GM19372 (cell line): Measurements from ENCODE around the gene KIF5B.
"Not testable (repeated sequence)": the region's sequence is repeated elsewhere in the genome, so short reads cannot be mapped to it uniquely, and the experiment has no call there.

Source experiments
- ATAC-seq: cut with Tn5 transposase; IDR thresholded peaks from one replicate; pipeline ENCODE4 v1.9.1; 2021; ENCODE audit warnings: mild to moderate bottlenecking, low read depth, moderate library complexity; ENCODE audit not compliant: unreplicated experiment

The KIF5B gene

DNA sequence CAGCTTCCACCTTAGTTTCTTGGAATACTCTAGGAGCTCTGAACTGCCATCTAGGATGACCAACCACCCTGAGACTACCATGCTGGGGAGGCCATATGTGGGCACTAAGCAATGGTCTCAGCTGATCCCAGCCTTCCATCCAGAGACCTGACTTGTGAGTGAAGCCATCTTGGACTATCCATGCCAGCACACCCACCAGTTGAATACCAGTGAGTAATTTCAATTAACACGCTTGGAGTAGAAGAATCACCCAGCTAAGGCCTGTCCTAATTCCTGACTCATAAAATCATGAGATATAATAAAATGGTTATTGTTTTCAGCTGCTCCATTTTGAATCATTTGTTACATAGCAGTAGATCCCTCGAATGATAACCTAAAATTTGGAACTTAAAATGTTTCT lies 5.2 kb upstream of the KIF5B start:
- ATAC-seq: no peak

DNA sequence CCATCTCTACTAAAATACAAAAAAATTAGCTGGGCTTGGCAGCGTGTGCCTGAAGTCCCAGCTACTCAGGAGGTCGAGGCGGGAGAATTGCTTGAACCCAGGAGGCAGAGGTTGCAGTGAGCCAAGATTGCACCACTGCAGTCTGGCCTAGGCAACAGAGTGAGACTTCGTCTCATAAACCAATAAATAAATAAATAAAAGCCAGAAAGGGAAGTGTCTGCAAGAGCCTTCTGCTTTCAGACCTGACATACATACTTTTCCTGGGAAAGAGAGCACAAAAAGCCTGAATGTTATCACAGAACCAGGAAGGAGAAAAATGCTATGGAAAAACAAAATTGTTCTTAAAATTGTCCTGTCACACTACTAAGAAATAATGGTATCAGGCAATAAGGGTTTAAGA lies 4.1 kb upstream of the KIF5B start:
- ATAC-seq: no peak

DNA sequence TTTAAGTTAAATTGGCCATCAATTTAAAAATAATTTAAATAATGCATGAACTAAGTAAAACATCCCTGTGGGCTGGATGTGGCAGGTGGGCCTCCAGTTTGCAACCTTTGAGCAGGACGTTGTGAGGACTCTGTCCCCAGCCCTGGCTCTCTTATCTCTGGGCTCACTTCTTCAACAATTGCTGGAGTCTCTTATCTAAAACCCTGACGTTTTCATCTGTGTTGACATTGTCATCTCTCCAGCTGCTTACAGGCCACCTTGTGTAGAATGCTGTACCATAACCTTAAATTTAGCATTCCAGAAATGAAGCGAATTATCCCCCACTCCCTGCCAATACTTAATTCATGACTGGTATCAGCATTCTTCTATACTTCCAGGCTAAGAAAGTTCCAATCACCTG lies 3.2 kb upstream of the KIF5B start:
- no peak for ATAC-seq

DNA sequence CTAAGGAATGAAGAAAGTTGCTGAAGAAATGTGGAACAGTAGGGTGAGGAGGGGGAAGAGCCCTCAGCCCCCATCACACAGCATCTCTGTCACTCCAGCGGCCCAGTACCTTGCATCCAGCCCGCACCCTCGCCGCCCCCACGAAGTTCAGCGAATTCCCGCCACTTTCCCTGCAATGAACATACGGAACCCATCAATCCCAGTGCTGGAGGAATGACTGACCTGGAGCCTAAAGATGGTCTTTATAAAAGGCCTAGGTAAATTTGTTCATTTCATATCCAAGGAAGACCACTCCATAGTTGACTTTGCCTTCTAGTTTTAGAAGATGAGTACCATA lies 779 bp upstream of the KIF5B start:
- no peak for ATAC-seq

DNA sequence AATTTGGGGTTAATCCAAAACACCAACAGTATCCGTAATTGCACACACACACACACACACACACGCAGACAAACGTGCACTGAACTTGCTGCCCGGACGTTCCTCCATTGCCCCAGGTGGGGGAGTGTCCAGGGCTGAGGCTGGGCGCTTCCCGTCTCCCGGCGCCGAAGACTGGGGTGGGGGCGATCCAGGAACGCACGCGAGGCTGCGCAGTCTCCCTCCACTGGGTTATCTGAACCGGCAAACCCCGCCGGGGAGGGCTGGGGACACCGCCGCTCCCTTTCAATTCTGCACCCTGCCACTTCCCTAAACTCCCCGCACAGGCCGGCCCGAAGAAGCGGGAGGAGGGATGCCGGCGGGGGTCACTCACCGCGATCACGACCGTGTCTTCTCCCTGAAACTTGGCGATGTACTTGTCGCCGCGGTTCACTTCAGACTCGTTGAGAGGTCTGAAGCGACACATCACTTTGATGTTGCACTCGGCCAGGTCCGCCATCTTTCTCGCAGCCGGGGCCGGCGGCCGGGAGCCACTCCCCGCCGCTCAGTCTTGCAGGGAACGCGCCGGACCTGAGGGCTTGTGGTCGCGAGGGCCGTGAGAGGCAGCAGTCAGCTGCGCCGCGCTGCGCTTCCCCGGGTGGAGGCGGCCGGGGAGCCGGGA lies 618 bp downstream of the KIF5B start:
- peak; percentile 36 for ATAC-seq

DNA sequence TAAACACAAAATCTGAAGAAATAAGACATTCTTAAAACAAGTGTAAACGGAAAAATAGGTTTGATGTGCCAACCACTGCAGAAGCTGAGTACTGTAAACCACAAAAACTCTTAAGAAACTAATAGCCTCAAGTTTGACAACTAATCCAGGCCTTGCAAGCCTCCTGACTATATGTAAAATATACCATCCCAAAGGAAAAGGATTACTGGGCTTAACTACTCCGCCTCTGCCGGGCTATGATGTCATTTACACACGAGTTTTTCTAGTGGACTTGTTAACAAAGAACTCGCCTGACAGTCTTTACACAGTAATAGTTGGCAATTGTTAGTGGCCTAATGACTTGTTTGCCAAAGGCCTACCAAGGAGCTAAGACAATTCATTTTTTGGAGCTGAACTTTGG lies 2.1 kb downstream of the KIF5B start:
- ATAC-seq: no peak

DNA sequence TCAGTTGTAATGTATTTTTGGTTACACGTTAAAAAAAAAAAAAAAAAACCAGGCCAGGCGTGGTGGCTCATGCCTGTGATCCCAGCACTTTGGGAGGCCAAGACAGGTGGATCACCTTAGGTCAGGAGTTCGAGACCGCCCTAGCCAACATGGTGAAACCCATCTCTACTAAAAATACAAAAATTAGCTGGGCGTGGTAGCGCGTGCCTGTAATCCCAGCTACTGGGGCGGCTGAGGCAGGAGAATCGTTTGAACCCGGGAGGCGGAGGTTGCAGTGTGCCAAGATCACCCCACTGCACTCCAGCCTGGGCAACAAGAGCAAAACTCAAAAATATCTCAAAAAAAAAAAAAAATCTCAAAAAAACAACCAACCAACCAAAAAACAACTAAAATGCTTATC lies 2.8 kb downstream of the KIF5B start:
- ATAC-seq: not testable (repeated sequence)

DNA sequence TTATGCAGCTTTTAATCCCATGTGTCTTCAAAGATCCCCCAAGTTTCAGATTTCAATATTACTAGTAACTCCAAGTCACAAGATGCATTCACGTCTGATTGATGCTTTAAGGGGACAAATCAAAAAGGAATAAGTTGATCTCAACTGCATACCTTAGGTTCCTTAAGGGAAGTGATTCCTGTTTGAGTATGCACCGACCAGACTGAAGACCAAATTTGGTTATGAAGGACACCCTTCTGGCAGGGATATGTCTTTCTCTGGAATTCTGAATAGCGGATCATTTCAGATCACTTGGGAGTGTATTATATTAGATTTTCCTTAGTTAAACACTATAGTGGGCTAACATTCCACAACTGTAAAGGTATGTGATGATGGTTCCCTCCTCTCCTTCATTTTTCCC lies 4.3 kb downstream of the KIF5B start:
- ATAC-seq: no peak

DNA sequence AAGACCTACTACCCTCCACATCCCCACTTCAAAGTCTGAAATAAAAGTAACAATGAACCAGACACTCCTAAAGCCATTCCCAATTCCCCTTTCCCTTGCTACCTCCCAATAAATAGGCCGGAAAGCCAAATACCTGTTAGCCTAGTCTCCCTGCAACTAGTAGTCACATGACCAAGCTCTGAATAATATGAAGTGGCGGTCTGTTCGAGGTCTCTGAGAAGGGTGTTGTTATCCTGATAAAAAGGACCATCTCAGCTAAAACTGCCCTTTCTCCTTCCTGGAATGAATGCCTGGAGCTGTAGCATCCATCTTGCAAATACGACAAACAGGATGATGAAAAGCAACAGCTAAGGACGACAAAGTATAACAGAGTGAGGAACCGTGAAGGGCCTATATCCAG lies 6.0 kb downstream of the KIF5B start:
- no peak for ATAC-seq

DNA sequence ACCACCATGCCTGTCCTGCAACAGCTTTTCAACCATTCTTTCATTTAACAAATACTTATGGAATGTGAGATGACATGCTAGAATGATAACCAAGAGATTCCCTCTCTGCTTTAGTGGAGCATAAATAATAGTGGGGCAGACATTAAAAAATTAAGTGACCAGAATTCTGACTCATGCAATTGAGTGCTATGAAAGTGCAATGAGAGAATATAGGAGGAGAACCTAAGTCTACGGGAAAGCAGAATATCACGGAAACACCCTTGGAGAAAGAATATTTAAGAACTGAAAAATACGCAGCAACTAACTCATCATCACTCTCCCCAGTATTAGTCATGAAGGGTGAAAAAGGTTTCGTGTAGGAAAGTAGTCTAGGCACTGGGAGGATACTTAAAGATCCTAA lies 7.1 kb downstream of the KIF5B start:
- no peak for ATAC-seq

DNA sequence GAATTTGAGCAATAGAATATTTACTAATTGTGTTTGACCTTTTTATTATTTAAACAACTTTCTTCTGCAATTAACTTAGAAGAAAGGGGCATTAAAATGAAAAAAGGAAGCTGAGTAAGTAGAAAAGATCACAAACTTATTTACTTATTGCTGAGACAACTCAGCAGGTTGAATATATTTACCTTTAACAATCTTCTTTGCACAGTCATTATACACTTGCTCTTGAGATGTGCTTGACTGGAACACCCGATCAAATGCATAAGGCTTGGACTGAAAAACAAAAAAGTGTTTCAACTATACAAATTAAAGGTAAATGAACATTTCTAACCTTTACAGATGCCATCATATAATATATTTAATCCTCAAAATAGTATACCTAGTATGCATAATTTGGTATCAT lies 7.9 kb downstream of the KIF5B start:
- ATAC-seq: no peak

DNA sequence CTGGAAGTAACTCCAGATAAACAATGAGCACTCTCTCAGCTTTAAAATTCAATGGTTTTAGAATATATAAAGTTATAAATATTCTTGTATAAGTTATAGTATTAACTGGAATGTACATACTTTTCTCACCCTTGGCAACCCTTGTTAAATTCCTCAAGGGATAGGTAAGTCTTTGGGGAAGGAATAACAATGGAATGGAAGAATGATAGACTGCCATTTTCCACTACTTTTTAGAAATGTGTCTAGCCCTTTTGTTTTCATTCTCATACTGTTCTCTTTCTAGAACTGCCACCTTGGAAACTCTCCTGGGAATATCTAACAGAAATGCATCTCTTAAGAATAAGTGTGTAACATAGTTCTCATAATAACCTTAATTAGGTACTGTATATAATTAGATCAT lies 8.3 kb downstream of the KIF5B start:
- ATAC-seq: no peak

DNA sequence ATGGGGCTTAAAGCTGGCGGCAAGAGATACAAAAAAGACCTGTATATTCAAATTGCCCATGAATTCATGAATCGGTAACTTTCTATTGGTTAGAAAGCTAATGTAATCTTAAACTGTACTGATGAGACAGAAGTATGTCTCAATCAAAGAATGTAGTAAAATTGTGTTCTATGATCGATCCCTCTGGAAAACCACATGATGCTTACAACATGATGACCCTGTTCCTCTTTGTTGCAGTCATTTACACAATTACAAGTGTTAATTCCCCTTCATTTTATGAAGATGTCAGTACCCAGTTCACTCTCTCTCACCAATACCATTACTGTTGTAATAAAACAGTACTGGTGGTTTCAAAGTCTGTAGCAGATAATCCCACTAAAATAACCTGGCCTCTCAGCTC lies 10.1 kb downstream of the KIF5B start:
- no peak for ATAC-seq

DNA sequence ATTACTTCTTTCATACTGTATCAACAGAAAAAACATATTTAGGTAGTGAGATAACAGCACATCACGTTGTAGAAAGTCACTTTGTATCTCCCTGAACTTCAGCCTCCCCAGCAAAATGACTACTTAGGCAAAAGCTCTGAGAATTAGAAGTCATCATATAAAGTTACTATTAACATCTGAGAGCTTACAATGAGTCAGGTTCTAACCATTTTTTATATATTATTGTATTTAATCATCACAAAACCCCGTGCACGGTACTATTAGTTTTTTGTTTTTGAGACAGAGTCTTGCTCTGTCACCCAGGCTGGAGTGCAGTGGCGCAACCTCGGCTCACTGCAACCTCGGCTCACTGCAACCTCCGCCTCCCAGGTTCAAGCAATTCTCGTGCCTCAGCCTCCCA lies 13.5 kb downstream of the KIF5B start:
- not testable (repeated sequence) for ATAC-seq

DNA sequence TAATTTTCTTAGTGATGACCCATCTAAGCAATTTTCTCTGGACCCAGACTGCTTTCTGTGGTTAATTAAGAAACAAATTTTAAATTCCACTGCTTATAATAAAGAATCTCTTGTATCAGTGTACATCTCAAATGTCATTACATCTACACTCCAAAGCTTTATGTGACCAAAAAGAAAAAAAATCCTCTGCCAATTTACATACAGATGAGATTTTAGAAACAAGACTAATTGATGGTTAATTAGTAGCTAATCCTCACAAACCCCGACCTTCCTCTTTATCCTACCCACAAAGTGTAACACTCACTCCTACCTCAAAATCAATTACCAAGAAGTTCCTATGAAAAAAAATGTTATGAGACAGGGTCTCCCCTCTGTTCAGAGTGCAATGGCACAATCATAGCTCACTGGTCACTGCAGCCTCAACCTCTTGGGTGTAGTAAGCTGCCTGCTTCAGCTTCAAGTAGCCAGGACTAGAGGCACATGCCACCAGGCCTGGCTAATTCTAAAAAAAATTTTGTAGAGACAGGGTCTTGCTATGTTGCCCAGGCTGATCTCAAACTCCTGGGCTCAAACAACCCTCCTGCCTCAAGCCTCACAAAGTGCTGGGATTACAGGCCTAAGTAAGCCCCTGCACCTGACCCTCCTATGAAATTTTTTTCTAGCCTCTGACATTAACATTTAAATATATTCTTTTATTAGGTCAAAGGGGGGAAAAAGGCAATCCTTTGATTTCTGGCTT lies 14.8 kb downstream of the KIF5B start:
- ATAC-seq: no peak

DNA sequence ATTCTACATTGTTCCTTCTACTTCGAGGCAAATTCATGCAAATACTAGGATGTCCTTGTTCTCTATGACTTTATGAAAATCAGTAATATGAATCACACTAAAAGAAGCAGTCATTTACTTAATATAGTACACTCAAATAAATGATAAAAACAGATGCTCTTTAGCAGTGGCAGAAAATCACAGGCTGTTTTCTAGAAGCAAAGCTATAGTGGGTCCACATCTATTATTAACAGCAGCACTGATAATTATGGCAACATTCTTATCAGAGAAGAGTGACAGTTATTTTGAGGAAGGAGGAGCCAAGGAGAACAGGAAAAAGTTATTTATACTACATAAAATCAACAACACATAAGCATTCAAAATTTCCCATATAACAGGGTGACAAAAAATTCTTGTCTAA lies 16.5 kb downstream of the KIF5B start:
- no peak for ATAC-seq

DNA sequence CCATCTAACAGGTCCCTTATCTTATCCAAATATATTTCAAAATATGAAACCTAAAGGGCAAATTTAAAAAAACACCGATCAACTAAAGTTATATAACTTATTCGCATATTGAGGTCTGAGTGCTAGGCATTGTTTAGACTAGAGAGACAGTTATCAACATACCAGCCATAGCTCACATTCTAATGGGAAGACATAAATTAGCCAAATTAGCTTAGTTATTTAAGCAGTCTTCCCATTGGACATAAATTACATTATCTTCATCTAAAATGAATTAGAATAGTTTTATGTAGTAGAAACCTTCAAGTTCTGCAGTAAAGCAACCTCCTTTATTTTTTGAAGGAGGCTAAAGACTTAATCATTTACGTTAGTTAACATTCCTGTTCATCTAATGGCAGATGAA lies 17.4 kb downstream of the KIF5B start:
- no peak for ATAC-seq

DNA sequence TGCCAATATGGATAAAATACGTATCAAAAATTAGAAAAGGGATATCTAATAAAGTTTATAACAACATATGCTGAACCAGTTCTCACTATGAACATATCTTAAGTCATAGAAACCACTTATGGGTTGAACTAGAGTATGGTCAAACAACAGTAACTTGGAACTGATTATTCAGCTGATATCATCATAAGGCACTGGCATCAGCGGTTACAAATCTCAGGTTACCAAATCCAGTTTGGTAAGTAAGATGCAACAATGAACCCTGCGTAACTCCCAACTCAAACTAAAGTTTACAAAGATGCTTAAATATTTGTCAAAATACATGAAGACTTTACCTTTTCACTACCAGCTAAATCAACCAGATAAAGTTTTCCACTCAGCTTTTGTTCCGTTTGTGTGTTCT lies 19.3 kb downstream of the KIF5B start:
- no peak for ATAC-seq

DNA sequence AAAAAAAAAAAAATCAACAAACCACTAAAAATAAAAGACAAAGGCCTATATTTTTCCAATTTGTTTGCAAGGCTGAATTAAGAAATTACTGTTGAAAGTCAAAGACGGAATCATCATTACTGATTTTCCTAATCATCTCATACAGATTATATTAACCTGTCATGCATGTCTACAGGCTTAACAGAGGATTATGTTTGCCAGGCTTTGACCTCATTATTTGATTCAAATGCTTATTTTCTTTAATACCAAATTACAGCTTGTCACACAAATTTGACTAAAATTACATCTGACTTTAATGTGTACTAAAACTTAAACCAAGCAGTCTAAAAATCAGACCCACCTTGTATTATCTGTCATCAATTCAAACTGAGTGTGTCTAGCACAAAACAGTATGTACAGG lies 21.2 kb downstream of the KIF5B start:
- ATAC-seq: no peak

DNA sequence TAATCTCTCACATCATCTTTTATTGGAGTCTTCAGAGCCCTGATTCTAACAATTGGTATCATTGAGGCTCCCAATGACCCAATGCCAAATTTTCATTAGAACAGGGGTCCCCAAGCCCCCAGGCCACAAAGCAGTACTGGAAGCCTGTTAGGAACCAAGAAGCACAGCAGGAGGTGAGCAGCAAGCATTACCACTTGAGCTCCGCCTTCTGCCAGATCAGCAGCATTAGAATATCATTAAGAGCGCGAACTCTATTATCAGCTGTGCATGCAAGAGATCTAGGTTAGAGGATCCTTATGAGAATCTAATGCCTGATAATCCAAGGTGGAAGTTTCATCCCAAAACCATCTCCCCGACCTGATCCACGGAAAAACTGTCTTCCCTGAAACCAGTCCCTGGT lies 23.1 kb downstream of the KIF5B start:
- no peak for ATAC-seq

DNA sequence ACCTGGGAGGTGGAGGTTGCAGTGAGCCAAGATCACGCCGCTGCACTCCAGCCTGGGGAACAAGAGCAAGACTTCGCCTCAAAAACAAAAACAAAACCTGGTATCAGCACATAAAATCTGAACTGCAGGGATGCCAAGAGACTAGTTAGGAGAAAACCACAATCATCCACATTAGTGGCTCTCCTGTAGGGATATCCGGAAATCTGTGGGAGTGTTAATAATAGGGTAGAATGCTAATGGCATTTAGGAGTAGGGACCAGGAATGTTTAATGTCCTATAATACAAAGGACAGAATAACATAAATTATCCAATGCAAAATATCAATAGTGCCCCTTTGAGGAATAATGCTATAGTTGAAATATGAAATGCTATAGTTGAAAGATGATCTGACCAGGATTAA lies 24.3 kb downstream of the KIF5B start:
- no peak for ATAC-seq

DNA sequence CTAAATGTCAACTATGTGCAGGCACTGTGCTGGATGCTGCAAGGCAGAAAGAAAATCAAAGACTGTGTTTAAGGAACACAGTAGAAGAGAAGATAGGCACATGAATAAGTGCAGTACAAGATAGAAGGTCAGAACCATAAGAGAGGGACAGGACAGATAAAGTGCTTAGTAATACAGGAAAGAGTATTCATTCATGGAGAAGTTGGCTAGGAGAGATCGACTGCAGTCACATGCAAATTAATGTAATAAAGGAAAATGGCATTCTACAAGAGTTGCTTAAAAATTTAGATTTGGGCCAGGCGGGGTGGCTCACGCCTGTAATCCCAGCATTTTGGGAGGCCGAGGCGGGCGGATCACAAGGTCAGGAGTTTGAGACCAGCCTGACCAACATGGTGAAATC lies 24.8 kb downstream of the KIF5B start:
- no peak for ATAC-seq

DNA sequence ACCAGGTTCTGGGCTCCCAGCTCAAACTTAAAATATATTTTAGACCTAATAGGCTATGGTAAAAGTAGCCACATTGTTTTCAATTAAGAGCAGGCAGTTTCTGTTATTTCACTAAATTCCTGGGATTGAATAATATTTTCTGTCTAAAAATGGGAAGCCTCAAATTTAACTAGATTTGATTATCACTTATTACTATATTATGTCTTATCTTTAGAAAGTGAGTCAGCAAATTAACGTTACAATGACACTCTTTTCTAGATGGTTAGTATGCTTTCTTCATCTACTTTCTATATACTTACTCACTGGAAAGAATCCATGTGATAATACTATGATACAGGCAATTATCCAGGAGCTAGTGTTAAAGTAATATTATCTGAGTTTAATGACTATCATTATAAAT lies 27.5 kb downstream of the KIF5B start:
- no peak for ATAC-seq
